HepG2 (cell line): ENCODE measurements around the gene MND1. TPM values are rescaled to one million over a fixed set of nuclear protein-coding genes. Genes with fewer than 3 reads are reported as not detected.

ENCODE experiments used
- ATAC-seq: fragments of 200-7000 bp; cut with Tn5 transposase; 3 replicates; pipeline ENCODE4 v1.9.1; 2020; ENCODE audit warnings: mild to moderate bottlenecking, moderate library complexity
- BruUV-seq: library from RNA; stranded (reverse); fragments of 400-500 nt; replicated peaks from 2 replicates; lab custom pipeline; 2021; lab: Mats Ljungman, UMichigan
- CTCF ChIA-PET: fragments of 300-600 bp; formaldehyde crosslinking; extraction: SDS; loops from one replicate; lab custom pipeline; 2021; ENCODE audit warnings: low total read pairs, inconsistent platforms, low intra/inter-chr PET ratio; lab: Yijun Ruan, JAX
- POLR2A ChIA-PET: fragments of 350-600 bp; sonication (Branson Sonifier 250); formaldehyde crosslinking; loops from one replicate; lab custom pipeline; 2020; ENCODE audit warnings: antibody characterized with exemption, inconsistent platforms; lab: Yijun Ruan, JAX
- DNase-seq: peaks from one replicate; pipeline ENCODE4 v3.0.0-alpha.2; 2015; ENCODE audit warnings: low spot score
- FAIRE-seq: peaks from 3 replicates; lab custom pipeline; 2011; peaks lifted over from hg19 to GRCh38; lab: Jason Lieb, UNC
- H2AFZ ChIP-seq: one replicate; pipeline ENCODE4 v1.6.1; 2011; ENCODE audit warnings: low read length, inconsistent platforms
- H3K27ac ChIP-seq: fragments of 300-600 bp; 3 replicates; pipeline ENCODE4 v1.8.0; 2011; ENCODE audit warnings: mixed run types, mild to moderate bottlenecking, mixed read lengths, low read length, inconsistent platforms; ENCODE audit not compliant: insufficient read depth; ENCODE audit errors: extremely low read length
- H3K27me3 ChIP-seq, 2 experiments: fragments of 200-600 bp in 1 of 2; 2 replicates in 1 of 2; 3 replicates in 1 of 2; pipeline versions ENCODE4 v1.6.0 to v1.8.0; 2011; ENCODE audit warnings: low read length in 2 of 2, mild to moderate bottlenecking in 2 of 2, moderate library complexity in 2 of 2, inconsistent platforms in 1 of 2; ENCODE audit not compliant: insufficient read depth in 2 of 2, control insufficient read depth in 1 of 2
- H3K36me3 ChIP-seq, 2 experiments: fragments of 200-600 bp in 1 of 2; replicated peaks in 1 of 2; 2 replicates in 1 of 2; 3 replicates in 1 of 2; pipeline versions ENCODE4 v1.5.1 to v1.8.0; 2011; ENCODE audit warnings: low read length in 2 of 2, inconsistent platforms in 1 of 2; ENCODE audit not compliant: insufficient read depth in 2 of 2, control insufficient read depth in 1 of 2
- H3K4me1 ChIP-seq: 2 replicates; pipeline ENCODE4 v1.5.1; 2012; ENCODE audit warnings: low read length, inconsistent platforms; ENCODE audit not compliant: insufficient read depth
- H3K4me2 ChIP-seq: 2 replicates; pipeline ENCODE4 v1.6.0; 2011; ENCODE audit warnings: low read depth, low read length, inconsistent platforms
- H3K4me3 ChIP-seq, 3 experiments: fragments of 200-600 bp in 1 of 3; sonication (generic), shearing (Covaris generic) in 1 of 3; replicated peaks in 1 of 3; 2 replicates each; pipeline ENCODE4 v1.5.1; 2011 to 2016; ENCODE audit warnings: low read length in 3 of 3, inconsistent platforms in 2 of 3, low read depth in 2 of 3, mild to moderate bottlenecking in 2 of 3, control low read depth in 1 of 3, mixed read lengths in 1 of 3; ENCODE audit not compliant: insufficient read depth in 1 of 3
- H3K79me2 ChIP-seq: one replicate; pipeline ENCODE4 v1.6.1; 2011; ENCODE audit warnings: low read length, inconsistent platforms; ENCODE audit not compliant: insufficient read depth
- H3K9ac ChIP-seq: 2 replicates; pipeline ENCODE4 v1.6.0; 2011; ENCODE audit warnings: mild to moderate bottlenecking, low read depth, low read length, inconsistent platforms; ENCODE audit not compliant: insufficient read depth
- H3K9me3 ChIP-seq: 2 replicates; pipeline ENCODE4 v1.5.1; 2012; ENCODE audit warnings: mild to moderate bottlenecking, low read length
- H4K20me1 ChIP-seq: 2 replicates; pipeline ENCODE4 v1.6.0; 2011; ENCODE audit warnings: inconsistent platforms, mild to moderate bottlenecking, low read length, moderate library complexity; ENCODE audit not compliant: insufficient read depth
- ATM ChIP-seq: fragments of 450-650 bp; IDR thresholded peaks from 2 replicates; pipeline ENCODE4 v1.7.1; 2017; ENCODE audit warnings: mild to moderate bottlenecking, borderline replicate concordance
- CENPX ChIP-seq: sonication (generic); formaldehyde crosslinking; IDR thresholded peaks from 2 replicates; pipeline ENCODE4 v1.9.0; 2021; ENCODE audit warnings: mild to moderate bottlenecking, missing genetic modification reagents, moderate library complexity
- EZH2 ChIP-seq: conservative IDR thresholded peaks from 2 replicates; pipeline ENCODE4 v1.6.1; 2012; ENCODE audit warnings: mild to moderate bottlenecking, low read depth, low read length, moderate library complexity
- GABPA ChIP-seq, 2 experiments: IDR thresholded peaks; 2 replicates each; pipeline ENCODE4 v1.6.1; 2011 to 2016; ENCODE audit warnings: low read depth in 2 of 2, low read length in 1 of 2, missing biosample characterization in 1 of 2, missing genetic modification characterization in 1 of 2
- MYNN ChIP-seq: sonication (generic); formaldehyde crosslinking; IDR thresholded peaks from 2 replicates; pipeline ENCODE4 v1.4.0; 2020; ENCODE audit warnings: mild to moderate bottlenecking, low read depth, missing genetic modification reagents
- NKX3-1 ChIP-seq: sonication (generic); formaldehyde crosslinking; IDR thresholded peaks from 2 replicates; pipeline ENCODE4 v1.5.0; 2020; ENCODE audit warnings: missing genetic modification reagents
- PAWR ChIP-seq: sonication (generic); formaldehyde crosslinking; IDR thresholded peaks from 2 replicates; pipeline ENCODE4 v1.4.0; 2020; ENCODE audit warnings: missing genetic modification reagents, mild to moderate bottlenecking, borderline replicate concordance
- PRDM15 ChIP-seq: sonication (generic); formaldehyde crosslinking; IDR thresholded peaks from 2 replicates; pipeline ENCODE4 v1.4.0; 2020; ENCODE audit warnings: missing genetic modification reagents
- RFXAP ChIP-seq: sonication (generic); formaldehyde crosslinking; IDR thresholded peaks from 2 replicates; pipeline ENCODE4 v1.4.0; 2020; ENCODE audit warnings: missing genetic modification reagents, borderline replicate concordance
- SOX13 ChIP-seq, 3 experiments: fragments of 450-650 bp in 1 of 3; sonication (generic) in 1 of 3; formaldehyde crosslinking in 1 of 3; IDR thresholded peaks in 2 of 3; conservative IDR thresholded peaks in 1 of 3; 2 replicates each; pipeline versions ENCODE4 v1.5.0 to v1.6.1; 2016 to 2020; ENCODE audit warnings: antibody characterized with exemption in 1 of 3, mild to moderate bottlenecking in 1 of 3, missing compliant biosample characterization in 1 of 3, missing genetic modification reagents in 1 of 3, moderate library complexity in 1 of 3
- ZKSCAN8 ChIP-seq: IDR thresholded peaks from 2 replicates; pipeline ENCODE4 v1.6.1; 2016; ENCODE audit warnings: borderline replicate concordance, missing genetic modification reagents, missing compliant biosample characterization
- ZNF256 ChIP-seq: sonication (generic); formaldehyde crosslinking; conservative IDR thresholded peaks from 2 replicates; pipeline ENCODE4 v1.4.0; 2020; ENCODE audit warnings: missing genetic modification reagents
- ZNF431 ChIP-seq: sonication (generic); formaldehyde crosslinking; IDR thresholded peaks from 2 replicates; pipeline ENCODE4 v1.9.0; 2022; ENCODE audit warnings: missing genetic modification reagents, low read depth, mild to moderate bottlenecking, borderline replicate concordance
- WGBS: methylation state at CpG from one replicate; pipeline ENCODE4 v1.1.6; 2017; ENCODE audit warnings: low lambda C conversion rate; 5-methylcytosine and 5-hydroxymethylcytosine counted together
- in situ Hi-C: cut with HindIII; loops from 2 replicates; pipeline ENCODE4 v1.10.0; 2017; ENCODE audit warnings: low pct_unique_long_range_greater_than_20kb; ENCODE audit not compliant: extremely low pct_ligation_motif_present
- intact Hi-C: fragments of 100-400 bp; cut with micrococcal nuclease; formaldehyde crosslinking; loops from one replicate; pipeline ENCODE4 v1.10.0; 2022; ENCODE audit not compliant: unreplicated experiment
- polyA plus RNA-seq, 8 experiments: library from polyadenylated mRNA; depleted of rRNA in 3 of 8; stranded (reverse) in 7 of 8; unstranded in 1 of 8; fragments of >200 nt; fragmentation: Illumina TruSeq in 4 of 8; extraction: Trizol in 4 of 8; gene quantifications; 2 replicates each; pipeline versions ENCODE4 v1.2.1 to v1.2.3, GENCODE V29; 2011 to 2016; ENCODE audit warnings: low read depth in 4 of 8, missing spikeins in 1 of 8, mixed read lengths in 1 of 8; ENCODE audit not compliant: insufficient read depth in 1 of 8
- total RNA-seq, 5 experiments: library from RNA; depleted of rRNA; stranded (reverse); fragments of >200 nt; fragmentation: Illumina TruSeq; extraction: Trizol; gene quantifications; 2 replicates each; pipeline ENCODE4 v1.2.3, GENCODE V29; 2016; ENCODE audit warnings: low read depth in 1 of 5

The MND1 gene
- total and polyA plus RNA-seq, 2 of the 13 experiments (the other 11 are each of a cell fraction or from before 2014, with no cell fraction given) = 4.8 to 30.7 TPM

- Histone ChIP-seq H3K4me1 (no peaks in the 10 kb centered on the region), H2AFZ (no peak overlapping the region), H3K9ac (no peak overlapping the region), H3K9me3 (no peaks in the 10 kb centered on the region), H3K36me3 (no peaks in the 10 kb centered on the region), H3K79me2 (no peaks in the 10 kb centered on the region), H3K4me3 (no peak overlapping the region), H4K20me1 (no peaks in the 10 kb centered on the region), H3K27me3 (no peaks in the 10 kb centered on the region), H3K4me2 (no peak overlapping the region), H3K27ac (no peak overlapping the region)
- WGBS = 48% methylated on average over 13 of the region's 13 CpGs
- in situ Hi-C loops = loop anchor here (5.0 kb wide), 1 partner anchor 133 kb away; no protein-coding TSS in a partner anchor
- no peak for TF ChIP-seq ATM
- no peak for TF ChIP-seq MYNN (CRISPR knock-in tag)
- no peak for TF ChIP-seq PRDM15 (CRISPR knock-in tag)
- TF ChIP-seq EZH2 = no peak
- no peak for TF ChIP-seq PAWR (CRISPR knock-in tag)
- no peak for TF ChIP-seq ZNF431
- no peak for TF ChIP-seq ZNF256 (CRISPR knock-in tag)
- TF ChIP-seq NKX3-1 (CRISPR knock-in tag) = no peak
- no peak for TF ChIP-seq RFXAP (CRISPR knock-in tag)
- no peak for TF ChIP-seq ZKSCAN8 (CRISPR knock-in tag)
- TF ChIP-seq GABPA (IDR thresholded peaks at IDR 0.05; ENCODE audit: low read depth, low read length) = no peak
- TF ChIP-seq GABPA (CRISPR knock-in tag; IDR thresholded peaks at IDR 0.05; ENCODE audit: low read depth) = no peak
- no peak for TF ChIP-seq CENPX (CRISPR knock-in tag)
- TF ChIP-seq SOX13 (IDR thresholded peaks at IDR 0.05) = no peak
- no peak for TF ChIP-seq SOX13 (CRISPR knock-in tag; conservative IDR thresholded peaks at IDR 0.05 in 1 of 2, IDR thresholded peaks at IDR 0.05 in 1 of 2)
- intact Hi-C loops = loop anchor here (10.0 kb wide), 1 partner anchor 206 kb away; no protein-coding TSS in a partner anchor
- no peak for ATAC-seq
- BruUV-seq = no TSS peak
- ChIA-PET CTCF (no interaction called here), POLR2A (no interaction called here)
- FAIRE-seq = no peak
- no peak for DNase-seq
Measured at GRCh38 chr4:153438916-153439756, 94.6 kb downstream of the MND1 start.
